Endometrium (tissue), 2 donors: ENCODE data around the gene MEF2C.
A peak's percentile ranks its signal among the peaks of the same experiment; 100 is the strongest.
"Not testable (repeated sequence)": the region's sequence is repeated elsewhere in the genome, so short reads cannot be mapped to it uniquely, and the experiment has no call there.

Experiments
- FAIRE-seq: peaks from 2 replicates; lab custom pipeline; 2012; peaks lifted over from hg19 to GRCh38; lab: Jason Lieb, UNC
- donor health status: control.
- donor health status: control.

MEF2C gene

DNA sequence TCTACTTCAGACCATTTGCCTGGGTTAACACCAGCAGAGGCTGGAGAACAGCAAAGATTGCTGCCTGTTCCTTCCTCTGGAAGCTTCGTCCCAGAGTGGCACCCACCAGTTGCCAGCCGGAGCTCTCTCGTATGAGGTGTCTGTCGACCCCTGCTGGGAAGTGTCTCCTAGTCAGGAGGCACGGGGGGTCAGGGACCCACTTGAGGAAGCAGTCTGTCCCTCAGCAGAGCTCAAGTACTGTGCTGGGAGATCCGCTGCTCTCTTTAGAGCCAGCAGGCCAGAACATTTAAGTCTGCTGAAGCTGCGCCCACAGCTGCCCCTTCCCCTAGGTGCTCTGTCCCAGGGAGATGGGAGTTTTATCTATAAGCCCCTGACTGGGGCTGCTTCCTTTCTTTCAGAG is 84.1 kb downstream of the MEF2C start:
- FAIRE-seq, result not testable (repeated sequence)

DNA sequence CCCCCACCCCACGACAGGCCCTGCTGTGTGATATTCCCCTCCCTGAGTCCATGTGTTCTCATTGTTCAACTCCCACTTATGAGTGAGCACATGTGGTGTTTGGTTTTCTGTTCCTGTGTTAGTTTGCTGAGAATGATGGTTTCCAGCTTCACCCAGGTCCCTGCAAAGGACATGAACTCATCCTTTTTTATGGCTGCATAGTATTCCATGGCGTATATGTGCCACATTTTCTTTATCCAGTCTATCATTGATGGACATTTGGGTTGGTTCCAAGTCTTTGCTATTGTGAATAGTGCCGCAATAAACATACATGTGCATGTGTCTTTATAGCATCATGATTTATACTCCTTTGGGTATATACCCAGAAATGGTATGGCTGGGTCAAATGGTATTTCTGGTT is 89.2 kb downstream of the MEF2C start:
- FAIRE-seq, result not testable (repeated sequence)

DNA sequence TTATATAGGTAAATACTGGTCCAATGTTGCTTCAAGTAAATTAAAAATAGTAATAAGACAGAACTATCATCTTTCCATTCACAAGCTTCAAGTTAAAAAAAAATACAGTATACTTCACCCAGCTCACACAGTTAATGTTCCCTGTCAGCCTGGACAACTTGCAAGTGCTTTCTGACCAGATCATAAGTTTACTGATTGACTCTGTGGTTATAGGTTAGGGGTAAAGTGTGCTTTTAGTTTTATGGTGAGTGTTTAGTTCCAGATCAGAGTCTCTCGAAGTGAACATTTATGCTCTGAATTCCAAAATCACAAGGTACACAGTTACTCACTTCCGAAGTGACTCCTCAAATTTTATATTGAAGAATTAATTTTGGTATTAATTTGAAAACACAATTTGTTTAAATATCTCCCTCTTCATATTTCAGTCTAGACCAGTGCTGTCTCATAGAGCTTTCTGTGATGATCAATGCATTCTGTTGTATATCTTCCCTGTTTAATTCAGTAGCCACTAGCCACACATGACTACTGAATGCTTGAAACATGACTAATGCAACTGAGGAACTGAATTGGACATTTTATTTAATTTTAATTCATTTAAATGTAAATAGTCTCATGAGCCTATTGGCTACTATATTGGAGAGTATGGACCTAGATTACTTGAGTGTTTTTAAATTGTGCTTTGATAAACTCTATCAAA is 90.7 kb downstream of the MEF2C start:
- FAIRE-seq, result no peak

DNA sequence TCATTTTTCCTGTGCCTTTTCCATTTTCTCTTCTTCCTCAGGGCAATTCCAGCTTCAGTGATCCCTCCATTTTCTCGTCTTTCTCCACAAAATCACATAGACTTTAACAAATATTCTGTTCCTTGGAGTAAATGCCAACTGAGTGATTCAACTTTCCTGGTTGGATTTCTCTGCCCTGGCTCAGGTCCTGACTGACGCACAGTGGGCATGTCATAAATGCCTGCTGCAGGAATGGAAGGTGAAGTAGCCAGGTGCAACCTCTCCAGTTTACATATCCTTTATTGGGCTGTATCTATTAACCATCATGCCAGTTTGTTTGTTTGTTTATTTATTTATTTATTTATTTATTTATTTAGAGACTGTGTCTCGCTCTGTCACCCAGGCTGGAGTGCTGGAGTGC is 95.1 kb downstream of the MEF2C start:
- no peak for FAIRE-seq

DNA sequence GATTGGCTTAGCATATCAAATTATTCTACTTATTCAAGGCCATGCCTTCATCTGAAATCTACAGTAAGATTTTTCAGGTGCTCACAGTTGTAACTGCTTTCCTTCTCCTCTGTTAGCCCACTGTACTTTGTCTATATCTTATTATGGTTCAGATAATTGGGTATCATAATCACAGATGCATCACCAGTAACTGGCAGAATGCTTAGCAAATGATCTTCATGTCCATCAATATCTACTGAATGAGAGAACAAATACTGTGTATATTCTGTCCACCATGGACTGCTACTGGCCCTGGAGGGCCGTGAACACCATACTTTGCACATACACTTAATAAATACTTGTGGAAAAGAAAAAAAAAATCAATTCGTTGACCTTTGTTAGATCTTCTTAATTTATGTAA is 96.2 kb downstream of the MEF2C start:
- no peak for FAIRE-seq

DNA sequence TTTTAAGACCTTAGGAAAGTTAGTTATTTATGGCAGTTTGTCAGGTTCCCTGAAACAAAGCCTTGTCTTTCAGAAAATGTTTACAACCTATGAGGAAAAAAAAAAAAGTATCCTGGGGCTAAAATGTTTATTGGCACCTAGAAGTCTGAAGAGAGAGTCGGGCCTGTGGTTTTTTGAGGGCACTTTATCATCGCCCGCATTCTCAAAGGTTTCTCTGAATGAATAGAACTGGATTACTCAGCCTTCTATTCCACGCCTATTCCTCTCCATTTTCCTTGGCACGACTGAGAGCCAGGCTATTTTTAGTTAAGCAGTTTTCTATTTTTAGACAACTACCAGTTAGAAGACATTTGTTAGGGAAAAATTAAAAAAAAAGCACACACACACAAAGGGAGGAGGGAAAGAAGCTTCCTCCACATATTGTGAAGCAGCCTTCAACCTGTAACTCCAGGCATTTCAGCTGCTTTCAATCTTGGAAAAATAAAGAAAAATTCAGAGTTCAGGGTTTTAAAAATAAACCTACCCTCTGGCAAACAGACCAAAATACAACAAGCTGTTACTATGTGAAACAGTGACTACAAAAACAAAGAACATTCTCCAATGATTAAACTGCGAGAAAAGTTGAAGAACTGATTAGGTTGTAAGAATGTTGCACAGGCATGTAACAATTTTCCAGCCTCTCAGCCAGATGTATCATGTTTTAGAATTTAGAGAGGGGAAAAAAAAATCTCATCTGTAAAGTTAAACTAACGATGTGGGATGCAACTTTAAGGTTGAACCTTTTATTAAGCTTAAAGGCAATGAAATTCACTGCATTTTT is 97.0 kb downstream of the MEF2C start:
- peak; percentile 74 for FAIRE-seq

DNA sequence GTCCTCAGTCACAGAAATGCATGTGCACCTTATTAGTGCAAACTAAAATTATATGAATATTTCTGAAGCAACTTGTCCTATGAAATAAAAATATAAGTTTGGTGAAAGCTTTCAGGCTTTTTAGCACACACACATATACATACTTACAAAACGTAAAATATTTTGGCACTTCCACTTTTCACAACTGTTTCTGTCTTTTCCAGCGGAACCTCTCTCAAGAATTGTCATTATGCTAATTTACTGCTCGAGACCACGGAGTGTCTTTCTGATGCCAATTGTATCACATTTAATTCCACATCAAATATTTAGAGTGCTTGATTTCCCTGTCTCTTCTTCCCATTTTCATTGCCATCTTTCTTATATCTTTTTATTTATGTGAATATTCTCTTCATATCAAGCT is 100.4 kb downstream of the MEF2C start:
- FAIRE-seq, result no peak

DNA sequence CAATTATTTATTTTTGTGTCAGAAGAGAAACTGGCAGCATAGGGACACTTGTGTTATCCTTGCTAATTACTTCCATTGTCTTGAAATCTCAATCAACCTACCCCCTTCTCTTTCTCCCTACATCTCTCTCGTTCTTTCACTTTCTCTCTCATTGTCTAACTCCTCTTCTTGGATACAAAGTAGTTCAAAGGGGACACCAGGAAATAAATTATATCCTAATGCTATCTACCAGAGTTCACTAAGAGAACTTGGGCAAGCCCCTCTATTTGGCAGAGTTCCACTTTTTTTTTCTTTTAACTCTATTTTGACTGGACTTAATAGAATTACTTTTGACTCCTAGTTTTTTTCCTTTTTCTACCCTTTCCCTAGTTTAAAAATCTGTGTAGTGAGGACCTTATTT is 102.2 kb downstream of the MEF2C start:
- FAIRE-seq, result no peak

DNA sequence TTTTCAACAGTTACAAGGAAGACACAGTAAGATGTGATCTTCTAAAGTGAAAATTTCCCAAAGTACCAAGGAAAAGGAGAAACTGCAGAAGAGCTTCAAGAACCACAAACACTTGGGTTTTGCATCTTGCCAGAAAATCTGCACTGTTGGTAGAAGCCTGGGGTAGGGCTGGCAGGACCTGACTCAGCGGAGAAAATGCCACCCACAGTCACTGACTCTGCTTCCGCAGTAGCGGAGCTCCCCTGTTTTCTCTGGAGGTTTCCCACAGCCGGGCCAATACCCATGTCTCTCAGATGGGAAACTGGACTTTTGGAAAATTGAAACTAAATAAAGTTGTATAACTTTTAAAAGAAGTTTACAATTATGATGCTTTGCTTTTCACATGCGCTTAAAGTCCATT is 104.2 kb downstream of the MEF2C start:
- FAIRE-seq, result no peak

DNA sequence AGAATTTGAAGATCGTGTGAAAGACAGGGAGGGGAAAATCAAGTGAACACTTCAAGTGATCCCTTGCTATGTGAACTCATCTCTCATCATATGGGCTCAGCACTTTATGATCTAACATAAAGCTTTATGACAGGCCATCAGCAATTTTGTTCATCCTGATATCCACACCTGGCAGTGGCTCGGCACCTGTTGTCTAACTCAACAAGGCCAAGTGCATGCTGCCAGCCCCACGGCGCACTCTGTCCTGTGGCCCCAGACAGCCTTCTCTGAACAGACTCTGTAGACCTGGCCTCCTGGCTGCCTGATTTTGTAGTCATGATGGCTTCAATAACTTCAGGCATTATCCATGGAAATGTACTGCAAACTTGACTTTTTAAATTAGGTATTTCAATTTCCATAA is 106.3 kb downstream of the MEF2C start:
- no peak for FAIRE-seq

DNA sequence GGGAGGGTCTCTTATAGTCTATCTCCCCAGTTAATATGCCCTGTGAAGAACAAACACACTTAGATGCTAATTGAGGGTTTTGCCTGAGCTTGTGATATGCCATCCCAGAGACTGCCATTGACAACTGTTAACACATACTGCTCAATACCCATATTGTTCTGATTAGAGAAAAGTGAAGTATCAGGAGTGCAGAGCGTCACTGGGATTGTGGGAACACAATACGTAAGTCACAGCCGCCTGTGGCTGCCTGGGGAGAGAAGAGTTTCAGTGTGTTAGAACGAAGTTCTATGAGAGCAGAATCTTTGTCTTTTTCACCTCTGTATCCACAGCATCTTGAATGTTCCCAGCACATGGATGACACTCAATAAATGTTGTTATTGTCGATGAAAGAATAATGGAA is 110.2 kb downstream of the MEF2C start:
- no peak for FAIRE-seq

DNA sequence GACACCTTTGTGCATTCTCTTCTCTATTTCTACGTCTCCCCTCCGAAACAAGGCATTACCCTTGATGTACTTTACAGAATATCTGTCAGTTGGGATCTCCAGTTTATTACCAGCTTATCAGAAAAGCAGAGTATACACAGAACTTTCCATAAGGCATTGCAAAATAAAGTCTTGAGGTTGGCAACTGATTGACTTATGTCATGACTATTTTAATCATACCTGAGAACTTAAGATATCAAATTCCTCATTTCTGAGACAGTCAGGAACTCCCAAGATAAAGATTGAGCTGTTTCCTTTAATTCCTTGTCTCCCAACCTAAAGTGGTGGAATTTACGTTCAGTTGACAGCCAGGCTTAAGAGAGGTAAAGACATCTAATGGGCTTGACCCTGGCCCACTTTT is 110.9 kb downstream of the MEF2C start:
- no peak for FAIRE-seq

DNA sequence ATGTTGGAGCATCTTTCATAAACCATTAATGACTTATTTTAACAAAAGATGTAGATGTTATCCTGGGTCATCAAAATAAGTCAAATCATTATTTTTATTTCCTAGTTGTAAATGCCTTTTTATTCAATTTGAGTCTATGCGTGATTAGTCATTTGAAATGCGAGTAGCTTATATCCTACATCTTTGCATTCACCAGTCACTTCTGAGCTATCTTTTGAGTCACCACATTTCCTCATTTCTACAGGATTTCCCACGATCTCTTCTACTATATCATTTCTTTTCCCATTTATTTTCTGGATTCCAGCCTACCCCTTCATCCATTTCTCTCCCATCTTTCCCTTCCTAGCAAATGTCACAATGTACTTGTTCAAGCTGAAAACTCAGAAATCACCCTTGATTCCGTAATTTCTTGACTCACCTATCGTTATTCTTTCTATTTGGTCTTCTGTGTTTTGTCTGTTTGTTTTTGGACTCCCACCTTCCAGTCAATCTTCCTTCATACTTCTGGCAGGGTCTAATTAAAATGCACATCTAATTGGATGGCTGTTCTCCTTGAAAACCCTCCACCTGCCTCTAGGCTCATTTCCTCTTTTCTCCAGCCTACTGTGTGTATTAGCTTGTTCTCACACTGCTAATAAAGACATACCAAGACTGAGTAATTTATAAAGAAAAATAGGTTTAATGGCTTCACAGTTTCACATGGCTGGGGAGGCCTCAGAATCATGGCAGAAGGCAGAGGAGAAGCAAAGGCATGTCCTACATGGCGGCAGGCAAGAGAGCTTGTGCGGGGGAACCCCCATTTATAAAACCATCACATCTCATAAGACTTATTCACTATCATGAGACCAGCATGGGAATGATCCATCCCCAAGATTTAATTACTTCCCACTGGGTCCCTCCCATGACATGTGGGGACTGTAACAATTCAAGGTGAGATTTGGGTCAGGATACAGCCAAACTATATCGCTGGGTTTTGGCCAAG is 112.4 kb downstream of the MEF2C start:
- no peak for FAIRE-seq

DNA sequence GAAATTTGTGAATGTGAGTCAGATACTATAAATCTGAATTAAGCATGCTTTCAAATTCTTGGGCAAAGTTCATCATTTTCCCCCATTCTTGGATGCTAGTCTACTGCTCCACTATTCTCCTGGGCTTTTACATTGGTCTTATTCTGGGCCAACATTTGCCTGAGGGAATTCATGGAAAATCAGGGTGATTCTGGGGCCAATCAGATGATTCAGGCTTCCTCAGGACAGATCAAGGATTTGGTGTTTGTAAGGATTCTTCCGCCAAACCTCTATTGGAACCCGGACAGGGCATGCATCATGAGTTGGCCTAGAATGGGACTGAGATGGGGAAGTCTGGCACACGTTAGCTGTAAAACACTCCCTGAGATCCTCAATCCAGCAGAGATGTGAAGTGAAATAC is 113.8 kb downstream of the MEF2C start:
- FAIRE-seq, result no peak

DNA sequence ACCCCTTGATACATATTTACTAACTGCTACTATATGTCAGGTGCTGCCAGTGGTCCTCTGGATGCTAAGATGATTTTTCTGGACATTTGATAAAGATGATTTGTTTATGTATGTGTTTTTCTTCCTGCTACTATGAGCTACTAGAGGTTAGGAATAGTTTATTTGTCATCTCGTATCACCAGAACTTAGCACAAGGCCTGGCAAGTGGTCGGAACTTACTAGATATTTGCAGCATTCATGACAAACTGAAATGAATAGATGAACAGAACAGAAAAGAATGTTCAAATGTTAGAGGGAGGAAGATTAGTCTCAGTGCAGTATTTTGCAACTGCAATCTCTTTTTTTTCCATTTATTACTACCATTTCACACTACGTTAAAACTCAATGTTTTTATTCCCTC is 114.6 kb downstream of the MEF2C start:
- no peak for FAIRE-seq

DNA sequence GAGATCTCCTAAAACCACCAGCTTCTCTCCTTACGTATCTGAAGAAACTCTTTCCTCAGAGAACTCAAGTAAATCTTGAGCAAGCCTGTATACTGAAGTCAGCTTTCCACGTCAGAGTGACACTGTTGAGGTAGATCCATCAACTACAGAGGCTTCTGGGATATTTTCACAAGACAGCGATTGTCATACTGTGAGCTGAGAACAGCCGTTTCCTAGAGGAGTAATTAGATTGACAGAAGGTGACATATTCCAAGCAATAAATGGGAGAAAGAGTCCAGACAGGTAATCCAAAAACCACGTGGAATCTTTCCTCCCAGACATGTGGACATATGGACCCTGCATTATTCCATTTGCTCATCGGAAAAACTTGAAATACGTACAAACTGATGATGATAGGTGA is 117.2 kb downstream of the MEF2C start:
- no peak for FAIRE-seq

DNA sequence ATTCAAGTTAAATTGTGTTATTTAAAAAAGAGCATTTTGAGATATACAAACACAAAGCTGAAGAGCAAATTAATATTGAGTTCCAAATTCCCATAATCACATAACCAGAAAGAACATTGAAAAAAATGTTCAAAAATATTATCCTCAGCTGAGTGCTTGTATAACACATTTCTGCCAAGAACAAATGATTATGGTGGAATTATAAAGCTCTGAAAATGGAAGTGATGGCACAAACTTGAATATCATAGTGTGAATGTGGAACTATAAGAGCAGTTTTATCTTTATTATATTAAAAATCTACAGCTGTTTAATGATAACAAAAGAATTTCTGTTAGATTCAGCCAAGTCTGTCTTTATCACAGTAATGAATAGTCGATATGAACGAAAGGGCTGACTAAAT is 117.8 kb downstream of the MEF2C start:
- FAIRE-seq, result no peak

DNA sequence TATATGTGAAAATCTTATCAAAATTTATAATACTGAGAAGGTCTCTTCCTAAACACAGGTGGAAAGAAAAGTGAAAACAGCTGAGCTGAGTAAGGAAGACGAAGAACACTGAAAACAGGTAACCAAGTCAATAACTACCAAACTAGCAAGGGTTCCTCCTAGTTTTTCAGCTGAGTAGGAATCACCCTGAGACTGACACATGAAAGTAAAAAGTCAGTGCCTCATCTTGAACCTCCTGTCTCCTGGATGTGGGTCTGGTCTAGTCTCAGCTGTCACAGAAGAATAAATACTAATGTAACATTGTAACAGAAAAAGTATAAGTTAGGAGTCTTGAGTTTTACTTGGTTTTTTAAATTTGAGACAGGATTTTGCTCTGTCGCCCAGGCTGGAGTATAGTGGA is 121.0 kb downstream of the MEF2C start:
- FAIRE-seq, result no peak

DNA sequence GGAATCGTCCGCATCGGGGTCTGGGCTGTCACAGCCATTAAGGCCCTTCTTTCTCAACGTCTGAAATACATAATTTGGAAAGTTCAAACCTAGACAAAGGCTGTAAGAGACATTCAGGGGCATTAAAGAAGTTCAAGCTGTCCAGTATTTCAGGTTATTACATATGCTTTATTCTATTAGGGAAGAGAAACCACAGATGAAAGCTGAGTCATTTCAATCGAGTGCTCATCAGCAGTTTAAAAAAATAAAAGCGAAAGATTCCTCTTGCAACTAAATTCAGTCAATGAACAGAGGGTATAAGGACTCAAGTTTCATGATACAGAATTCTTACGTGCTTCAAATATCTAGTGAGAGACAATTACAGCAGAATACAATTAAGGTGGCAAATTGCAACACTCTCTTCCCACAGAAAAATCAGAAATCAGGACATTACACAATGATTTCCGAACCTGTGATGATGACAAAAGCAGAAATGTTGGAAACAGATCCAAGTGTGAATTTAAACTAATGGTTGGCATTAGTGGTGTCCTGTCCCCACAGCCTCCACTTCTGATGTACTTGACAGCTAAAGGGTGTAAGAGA is 121.6 kb downstream of the MEF2C start:
- FAIRE-seq, result no peak

DNA sequence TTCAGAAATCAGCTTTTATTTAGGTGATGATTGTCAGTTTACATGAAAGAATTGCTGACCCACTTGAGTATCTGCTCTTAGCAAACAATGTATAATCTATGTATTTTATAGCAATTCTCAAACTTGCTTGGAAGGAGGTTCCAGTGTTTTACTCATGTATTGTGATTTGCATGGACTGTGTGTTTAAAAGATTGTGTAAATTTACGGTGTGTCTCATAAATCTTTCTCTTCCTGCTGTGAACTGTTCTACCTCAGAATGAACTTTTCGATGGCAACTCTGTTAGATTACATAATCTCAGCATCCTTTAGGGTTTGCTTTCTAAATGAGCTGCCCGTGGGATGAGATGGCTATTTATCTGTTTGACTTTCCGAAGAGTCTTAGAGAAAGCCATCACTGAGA is 122.5 kb downstream of the MEF2C start:
- FAIRE-seq, result no peak

DNA sequence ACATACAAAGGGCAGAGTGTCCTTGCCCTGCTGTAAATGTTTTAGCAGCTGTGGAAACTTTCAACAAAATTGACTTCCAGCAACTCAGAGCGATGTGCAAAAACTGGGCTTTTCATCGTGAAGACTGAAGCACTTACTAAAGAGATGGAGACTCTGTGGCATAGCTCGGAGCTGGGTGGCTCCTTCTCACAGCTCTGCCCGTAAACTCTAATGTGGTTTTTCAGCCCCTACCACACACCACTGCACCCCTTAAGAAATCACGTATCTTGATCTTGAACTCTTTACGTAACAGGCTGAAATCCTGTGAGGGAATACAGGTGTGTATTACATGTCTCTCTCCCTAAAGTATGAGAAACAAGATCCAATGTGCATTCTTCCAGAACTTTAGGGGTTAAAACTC is 124.4 kb downstream of the MEF2C start:
- no peak for FAIRE-seq

DNA sequence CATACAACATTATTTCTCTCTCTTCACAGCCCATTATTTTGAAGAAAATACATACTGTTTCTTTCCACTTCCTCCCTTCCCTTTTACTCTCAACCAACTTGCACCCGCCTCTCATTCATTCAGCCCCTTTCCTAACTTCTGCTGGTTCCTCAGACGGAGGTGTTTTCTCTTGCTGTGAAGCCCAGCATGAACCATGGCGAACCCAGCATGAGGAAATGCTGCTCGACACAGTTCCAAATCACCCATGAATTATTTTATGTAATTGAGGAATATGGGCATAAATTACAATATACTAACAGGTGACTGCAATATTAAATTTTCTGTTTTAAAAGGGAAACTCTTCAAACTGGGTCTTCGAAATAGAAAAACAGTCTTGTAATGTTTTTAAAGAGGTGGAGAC is 124.8 kb downstream of the MEF2C start:
- no peak for FAIRE-seq
